ENCODE data around the gene RRAS.

RRAS gene

GRCh38 chr19:49593233-49594113, 46.5 kb downstream of the RRAS start:
- peak; percentile 91 to 95 for DNase-seq

GRCh38 chr19:49592486-49593232, 47.3 kb downstream of the RRAS start:
- peak in 1 of 2 donors; percentile 10 for DNase-seq

GRCh38 chr19:49591731-49592485, 48.0 kb downstream of the RRAS start:
- peak in 1 of 2 donors; percentile 52 for DNase-seq

- DNase-seq, result peak; percentile 75 to 86
Measured at GRCh38 chr19:49590971-49591730, 48.8 kb downstream of the RRAS start, which contains the start of gene PRR12. TSS of gene PRR12 (plus strand) at chr19:49591182. CDS start at chr19:49591655, 473 bp downstream.

- peak; percentile 98 to 99 for DNase-seq
Measured at GRCh38 chr19:49590071-49590970, 49.6 kb downstream of the RRAS start.

GRCh38 chr19:49589502-49589905, 50.4 kb downstream of the RRAS start:
- no peak for DNase-seq

GRCh38 chr19:49588365-49589122, 51.4 kb downstream of the RRAS start:
- peak in 1 of 2 donors; percentile 37 for DNase-seq

GRCh38 chr19:49587227-49587626, 52.7 kb downstream of the RRAS start:
- no peak for DNase-seq
